ENCODE data around the gene FXYD4. TPM values are rescaled to one million over a fixed set of nuclear protein-coding genes. Genes with fewer than 3 reads are reported as not detected.

FXYD4 gene
- polyA plus RNA-seq, 1 donor (not counting 4 experiments of a cell fraction or from before 2014, with no cell fraction given) = not detected

DNA sequence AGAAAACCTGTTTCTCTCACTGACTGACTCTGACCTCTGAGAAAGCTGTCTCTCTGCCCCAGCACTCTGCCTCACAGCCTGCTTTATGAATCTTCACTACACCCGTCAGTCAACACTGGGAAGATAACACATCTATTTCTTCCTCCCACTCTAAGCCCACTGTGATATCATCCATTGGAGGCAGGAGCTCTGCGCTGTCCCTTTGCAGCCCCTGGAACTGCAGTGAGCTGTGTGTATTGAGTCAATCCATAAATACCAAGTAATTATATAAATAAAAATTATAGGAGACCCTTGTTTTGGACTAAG lies 17.2 kb upstream of the FXYD4 start:
- no peaks in the 10 kb centered on the region for H3K36me3 ChIP-seq (ENCODE audit: control insufficient read depth in 2 of 2, extremely low read depth in 1 of 2, insufficient read depth in 2 of 2, low read length in 2 of 2)
- no peaks in the 10 kb centered on the region for H3K9me3 ChIP-seq (ENCODE audit: control insufficient read depth, low read depth, low read length)
- peaks cover 27% of the 10 kb centered on the region for H3K4me1 ChIP-seq (ENCODE audit: control insufficient read depth, extremely low read depth, insufficient read depth, low read length)
- no peak overlapping the region for H3K4me3 ChIP-seq (ENCODE audit: control insufficient read depth in 2 of 3, extremely low read depth in 1 of 3, insufficient read depth in 2 of 3, low read depth in 1 of 3, low read length in 3 of 3)
- no peaks in the 10 kb centered on the region for H4K20me1 ChIP-seq (ENCODE audit: control insufficient read depth, extremely low read depth, insufficient read depth, low read length)
- FAIRE-seq (no peak), DNase-seq (ENCODE audit: low read depth, low spot score) (no peak)
- dilution Hi-C loops (cut with MboI; ENCODE audit: extremely low pct_ligation_motif_present, low sequenced_read_pairs) = no loop called here
- H3K79me2 ChIP-seq (ENCODE audit: control insufficient read depth, insufficient read depth, low read length) = no peaks in the 10 kb centered on the region
- no peaks in the 10 kb centered on the region for H3K27me3 ChIP-seq (ENCODE audit: control insufficient read depth, extremely low read depth, insufficient read depth, low read length)
- no peak overlapping the region for H3K9ac ChIP-seq (ENCODE audit: control insufficient read depth, extremely low read depth, insufficient read depth, low read length)
- H3K27ac ChIP-seq (ENCODE audit: control insufficient read depth, insufficient read depth, low read length) = no peak overlapping the region
- no peak overlapping the region for H3K4me2 ChIP-seq (ENCODE audit: control insufficient read depth, extremely low read depth, insufficient read depth, low read depth, low read length)
- H3K9me1 ChIP-seq (ENCODE audit: control insufficient read depth, extremely low read depth, insufficient read depth, low read length) = no peaks in the 10 kb centered on the region
- H2AFZ ChIP-seq (ENCODE audit: control insufficient read depth, low read length) = peak overlapping the region; percentile 30
- TF ChIP-seq EZH2 (IDR thresholded peaks at IDR 0.05; ENCODE audit: low read length) = no peak
- TF ChIP-seq, protein P1, sequence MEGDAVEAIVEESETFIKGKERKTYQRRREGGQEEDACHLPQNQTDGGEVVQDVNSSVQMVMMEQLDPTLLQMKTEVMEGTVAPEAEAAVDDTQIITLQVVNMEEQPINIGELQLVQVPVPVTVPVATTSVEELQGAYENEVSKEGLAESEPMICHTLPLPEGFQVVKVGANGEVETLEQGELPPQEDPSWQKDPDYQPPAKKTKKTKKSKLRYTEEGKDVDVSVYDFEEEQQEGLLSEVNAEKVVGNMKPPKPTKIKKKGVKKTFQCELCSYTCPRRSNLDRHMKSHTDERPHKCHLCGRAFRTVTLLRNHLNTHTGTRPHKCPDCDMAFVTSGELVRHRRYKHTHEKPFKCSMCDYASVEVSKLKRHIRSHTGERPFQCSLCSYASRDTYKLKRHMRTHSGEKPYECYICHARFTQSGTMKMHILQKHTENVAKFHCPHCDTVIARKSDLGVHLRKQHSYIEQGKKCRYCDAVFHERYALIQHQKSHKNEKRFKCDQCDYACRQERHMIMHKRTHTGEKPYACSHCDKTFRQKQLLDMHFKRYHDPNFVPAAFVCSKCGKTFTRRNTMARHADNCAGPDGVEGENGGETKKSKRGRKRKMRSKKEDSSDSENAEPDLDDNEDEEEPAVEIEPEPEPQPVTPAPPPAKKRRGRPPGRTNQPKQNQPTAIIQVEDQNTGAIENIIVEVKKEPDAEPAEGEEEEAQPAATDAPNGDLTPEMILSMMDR (optimal IDR thresholded peaks at IDR 0.05 in 1 of 3, IDR thresholded peaks at IDR 0.05 in 1 of 3, conservative IDR thresholded peaks at IDR 0.05 in 1 of 3; ENCODE audit: extremely low read depth in 1 of 3, insufficient read depth in 2 of 3, low read length in 3 of 3) = no peak

DNA sequence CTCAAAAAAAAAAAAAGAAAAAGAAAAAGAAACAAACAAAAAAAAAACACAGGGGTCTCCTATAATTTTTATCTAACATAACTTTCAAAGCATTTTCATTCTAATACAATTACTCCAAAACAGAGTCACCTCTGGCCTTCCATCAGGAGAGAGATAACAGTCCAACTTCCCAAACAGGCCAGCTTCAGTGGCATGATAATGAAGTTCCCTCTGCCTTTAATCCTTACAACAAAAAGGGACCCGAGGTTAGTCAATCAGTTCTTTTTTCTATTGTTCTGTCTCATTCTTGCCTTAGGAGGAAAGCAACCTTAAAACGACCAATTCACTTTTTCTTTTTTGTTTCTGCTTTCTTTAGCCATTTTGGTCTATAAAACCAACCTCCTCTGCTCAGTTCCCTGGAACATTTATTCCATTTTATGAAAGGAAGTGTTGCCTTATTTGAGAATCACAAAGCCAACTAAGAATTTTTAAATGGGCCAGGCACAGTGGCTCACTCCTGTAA lies 16.5 kb upstream of the FXYD4 start:
- FAIRE-seq (peak; percentile 57), DNase-seq (ENCODE audit: low read depth, low spot score) (no peak)
- no peak for TF ChIP-seq EZH2 (IDR thresholded peaks at IDR 0.05; ENCODE audit: low read length)
- TF ChIP-seq, protein P1 (optimal IDR thresholded peaks at IDR 0.05 in 1 of 3, IDR thresholded peaks at IDR 0.05 in 1 of 3, conservative IDR thresholded peaks at IDR 0.05 in 1 of 3; ENCODE audit: extremely low read depth in 1 of 3, insufficient read depth in 2 of 3, low read length in 3 of 3) = no peak
- Histone ChIP-seq H3K9me1 (ENCODE audit: control insufficient read depth, extremely low read depth, insufficient read depth, low read length) (no peaks in the 10 kb centered on the region), H3K27me3 (ENCODE audit: control insufficient read depth, extremely low read depth, insufficient read depth, low read length) (no peaks in the 10 kb centered on the region), H3K27ac (ENCODE audit: control insufficient read depth, insufficient read depth, low read length) (no peak overlapping the region), H2AFZ (ENCODE audit: control insufficient read depth, low read length) (peak overlapping the region; percentile 12), H3K4me2 (ENCODE audit: control insufficient read depth, extremely low read depth, insufficient read depth, low read depth, low read length) (no peak overlapping the region), H3K4me1 (ENCODE audit: control insufficient read depth, extremely low read depth, insufficient read depth, low read length) (peaks cover 27% of the 10 kb centered on the region), H3K36me3 (ENCODE audit: control insufficient read depth in 2 of 2, extremely low read depth in 1 of 2, insufficient read depth in 2 of 2, low read length in 2 of 2) (no peaks in the 10 kb centered on the region), H3K4me3 (ENCODE audit: control insufficient read depth in 2 of 3, extremely low read depth in 1 of 3, insufficient read depth in 2 of 3, low read depth in 1 of 3, low read length in 3 of 3) (no peak overlapping the region), H4K20me1 (ENCODE audit: control insufficient read depth, extremely low read depth, insufficient read depth, low read length) (no peaks in the 10 kb centered on the region), H3K9ac (ENCODE audit: control insufficient read depth, extremely low read depth, insufficient read depth, low read length) (no peak overlapping the region), H3K79me2 (ENCODE audit: control insufficient read depth, insufficient read depth, low read length) (no peaks in the 10 kb centered on the region), H3K9me3 (ENCODE audit: control insufficient read depth, low read depth, low read length) (no peaks in the 10 kb centered on the region)
- dilution Hi-C loops (cut with MboI; ENCODE audit: extremely low pct_ligation_motif_present, low sequenced_read_pairs) = no loop called here
